ENCODE measurements around the gene VMAC. TPM values are rescaled to one million over a fixed set of nuclear protein-coding genes. Genes with fewer than 3 reads are reported as not detected.

The VMAC gene
- total and polyA plus RNA-seq, 2 of the 13 experiments (the other 11 are each of a cell fraction or from before 2014, with no cell fraction given), result 2.4 TPM

- Histone ChIP-seq H3K9ac (ENCODE audit: insufficient read depth, low read depth, low read length) (no peak overlapping the region), H3K27ac (ENCODE audit: extremely low read length, insufficient read depth, low read length) (no peak overlapping the region), H3K27me3 (ENCODE audit: control insufficient read depth in 1 of 2, insufficient read depth in 2 of 2, low read length in 2 of 2) (no peaks in the 10 kb centered on the region), H4K20me1 (ENCODE audit: insufficient read depth, low read length) (peaks cover 48% of the 10 kb centered on the region; the same call in 1 of the 2 replicates), H3K4me1 (ENCODE audit: insufficient read depth, low read length) (no peaks in the 10 kb centered on the region), H3K79me2 (ENCODE audit: insufficient read depth, low read length) (peaks cover 47% of the 10 kb centered on the region), H3K4me2 (ENCODE audit: low read depth, low read length) (no peak overlapping the region), H3K36me3 (replicated peaks in 1 of 2; ENCODE audit: control insufficient read depth in 1 of 2, insufficient read depth in 2 of 2, low read length in 2 of 2) (peaks cover 51 to 88% of the 10 kb centered on the region in 2 experiments), H2AFZ (ENCODE audit: low read length) (no peak overlapping the region), H3K9me3 (ENCODE audit: low read length) (no peaks in the 10 kb centered on the region), H3K4me3 (replicated peaks in 1 of 3; ENCODE audit: insufficient read depth in 1 of 3, low read depth in 2 of 3, low read length in 3 of 3) (no peak overlapping the region)
- TF ChIP-seq CAMTA2 (CRISPR knock-in tag; IDR thresholded peaks at IDR 0.05; ENCODE audit: borderline replicate concordance) (no peak), JUN (CRISPR knock-in tag; IDR thresholded peaks at IDR 0.05) (no peak), CHD2 (IDR thresholded peaks at IDR 0.05; ENCODE audit: low read depth, low read length) (no peak), ZNF75D (CRISPR knock-in tag; IDR thresholded peaks at IDR 0.05; ENCODE audit: borderline replicate concordance) (no peak), MTA1 (CRISPR knock-in tag; IDR thresholded peaks at IDR 0.05; ENCODE audit: borderline replicate concordance) (no peak), PAF1 (CRISPR knock-in tag; IDR thresholded peaks at IDR 0.05) (no peak), ZMYM2 (CRISPR knock-in tag; IDR thresholded peaks at IDR 0.05) (no peak), HOXA7 (CRISPR knock-in tag; IDR thresholded peaks at IDR 0.05) (no peak), NFKBIZ (CRISPR knock-in tag; IDR thresholded peaks at IDR 0.05) (no peak)
- 97% methylated on average over 9 of the region's 9 CpGs for WGBS (ENCODE audit: low lambda C conversion rate)
- DNase-seq (ENCODE audit: low spot score) (no peak), FAIRE-seq (no peak), ATAC-seq (no peak)
- intact Hi-C loops (cut with micrococcal nuclease; ENCODE audit: unreplicated experiment), result no loop called here
- no TSS peak for BruUV-seq (replicated peaks)
- in situ Hi-C loops (cut with HindIII; ENCODE audit: extremely low pct_ligation_motif_present, low pct_unique_long_range_greater_than_20kb), result no loop called here
- ChIA-PET CTCF (ENCODE audit: low intra/inter-chr PET ratio, low total read pairs) (no interaction called here), POLR2A (no interaction called here)
Observed at GRCh38 chr19:5936292-5936592, 31.6 kb downstream of the VMAC start.

DNA sequence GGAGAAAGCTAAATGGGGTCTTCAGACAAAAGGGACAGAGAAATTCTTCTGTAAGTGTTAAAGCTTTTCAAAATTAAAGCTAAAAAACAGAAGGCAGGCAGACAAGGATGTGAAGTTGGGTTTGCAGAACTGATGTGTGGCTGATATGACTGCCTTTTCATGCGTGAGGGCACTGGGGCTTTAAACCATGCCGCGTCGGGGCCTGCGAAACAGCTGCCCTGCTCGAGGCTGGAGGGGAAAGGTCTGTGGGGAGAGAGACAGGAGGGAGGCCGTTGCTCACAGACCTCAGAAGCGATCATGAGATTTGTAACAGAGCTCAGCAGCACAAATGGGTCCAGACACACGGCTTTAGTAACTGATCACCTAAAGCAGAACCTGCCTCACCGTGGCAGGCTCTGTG lies 32.9 kb downstream of the VMAC start:
- no peak overlapping the region for H3K4me3 ChIP-seq (replicated peaks in 1 of 3; ENCODE audit: insufficient read depth in 1 of 3, low read depth in 2 of 3, low read length in 3 of 3)
- ChIA-PET POLR2A (no interaction called here), CTCF (ENCODE audit: low intra/inter-chr PET ratio, low total read pairs) (no interaction called here)
- H4K20me1 ChIP-seq (ENCODE audit: insufficient read depth, low read length), result peaks cover 52% of the 10 kb centered on the region; the same call in 1 of the 2 replicates
- 86% methylated on average over 9 of the region's 10 CpGs for WGBS (ENCODE audit: low lambda C conversion rate)
- no peak for ATAC-seq
- BruUV-seq (replicated peaks), result no TSS peak
- no peak overlapping the region for H3K9ac ChIP-seq (ENCODE audit: insufficient read depth, low read depth, low read length)
- H3K36me3 ChIP-seq (replicated peaks in 1 of 2; ENCODE audit: control insufficient read depth in 1 of 2, insufficient read depth in 2 of 2, low read length in 2 of 2), result peaks cover 52 to 87% of the 10 kb centered on the region in 2 experiments
- in situ Hi-C loops (cut with HindIII; ENCODE audit: extremely low pct_ligation_motif_present, low pct_unique_long_range_greater_than_20kb), result no loop called here
- H2AFZ ChIP-seq (ENCODE audit: low read length), result no peak overlapping the region
- H3K9me3 ChIP-seq (ENCODE audit: low read length), result no peaks in the 10 kb centered on the region
- H3K27me3 ChIP-seq (ENCODE audit: control insufficient read depth in 1 of 2, insufficient read depth in 2 of 2, low read length in 2 of 2), result no peaks in the 10 kb centered on the region
- peaks cover 7% of the 10 kb centered on the region for H3K4me1 ChIP-seq (ENCODE audit: insufficient read depth, low read length)
- intact Hi-C loops (cut with micrococcal nuclease; ENCODE audit: unreplicated experiment), result no loop called here
- no peak overlapping the region for H3K4me2 ChIP-seq (ENCODE audit: low read depth, low read length)
- no peak for FAIRE-seq
- H3K79me2 ChIP-seq (ENCODE audit: insufficient read depth, low read length), result peaks cover 58% of the 10 kb centered on the region
- no peak overlapping the region for H3K27ac ChIP-seq (ENCODE audit: extremely low read length, insufficient read depth, low read length)
- no peak for DNase-seq (ENCODE audit: low spot score)
- no peak for TF ChIP-seq ZNF253 (CRISPR knock-in tag; IDR thresholded peaks at IDR 0.05; ENCODE audit: borderline replicate concordance)
- TF ChIP-seq ZKSCAN8 (CRISPR knock-in tag; IDR thresholded peaks at IDR 0.05; ENCODE audit: borderline replicate concordance), result no peak
- TF ChIP-seq NFKB2 (CRISPR knock-in tag; IDR thresholded peaks at IDR 0.05; ENCODE audit: borderline replicate concordance), result no peak
- TF ChIP-seq ZNF546 (CRISPR knock-in tag; conservative IDR thresholded peaks at IDR 0.05), result no peak
- TF ChIP-seq NFYB (CRISPR knock-in tag; IDR thresholded peaks at IDR 0.05), result no peak
- TF ChIP-seq NFE2L1 (CRISPR knock-in tag; IDR thresholded peaks at IDR 0.05; ENCODE audit: borderline replicate concordance), result no peak
- TF ChIP-seq NR1H2 (CRISPR knock-in tag; IDR thresholded peaks at IDR 0.05; ENCODE audit: borderline replicate concordance, low read depth), result no peak
- no peak for TF ChIP-seq SATB2 (CRISPR knock-in tag; IDR thresholded peaks at IDR 0.05)
- TF ChIP-seq CCDC6 (CRISPR knock-in tag; IDR thresholded peaks at IDR 0.05), result no peak
- TF ChIP-seq ZNF567 (CRISPR knock-in tag; IDR thresholded peaks at IDR 0.05; ENCODE audit: borderline replicate concordance), result no peak
- TF ChIP-seq TEAD2 (CRISPR knock-in tag; IDR thresholded peaks at IDR 0.05), result no peak
- TF ChIP-seq TCF12 (IDR thresholded peaks at IDR 0.05), result no peak
- no peak for TF ChIP-seq TCF12 (CRISPR knock-in tag; IDR thresholded peaks at IDR 0.05)
- no peak for TF ChIP-seq SKI (IDR thresholded peaks at IDR 0.05; ENCODE audit: partially characterized antibody)
- TF ChIP-seq ZMYM4 (CRISPR knock-in tag; IDR thresholded peaks at IDR 0.05), result no peak
